GM10248 (cell line): ENCODE results near the gene DDX10.

ENCODE experiments used
- CTCF ChIA-PET: fragments of 300-600 bp; sonication (Branson Sonifier 250); formaldehyde crosslinking; extraction: SDS; loops from one replicate; lab custom pipeline; 2021; ENCODE audit warnings: antibody characterized with exemption; lab: Yijun Ruan, JAX
- POLR2A ChIA-PET: fragments of 350-650 bp; sonication (Branson Sonifier 250); formaldehyde crosslinking; extraction: SDS; loops from one replicate; lab custom pipeline; 2020; ENCODE audit warnings: antibody characterized with exemption; lab: Yijun Ruan, JAX
- DNase-seq: peaks from one replicate; pipeline ENCODE4 v3.0.0; 2012; ENCODE audit errors: extremely low spot score
- TF ChIP-seq, protein P1 (sequence below): IDR thresholded peaks from 2 replicates; pipeline ENCODE4 v1.5.1; 2012; ENCODE audit warnings: mild to moderate bottlenecking, low read depth; ENCODE audit errors: extremely low read depth, missing control alignments, control extremely low read depth

DDX10 gene

DNA sequence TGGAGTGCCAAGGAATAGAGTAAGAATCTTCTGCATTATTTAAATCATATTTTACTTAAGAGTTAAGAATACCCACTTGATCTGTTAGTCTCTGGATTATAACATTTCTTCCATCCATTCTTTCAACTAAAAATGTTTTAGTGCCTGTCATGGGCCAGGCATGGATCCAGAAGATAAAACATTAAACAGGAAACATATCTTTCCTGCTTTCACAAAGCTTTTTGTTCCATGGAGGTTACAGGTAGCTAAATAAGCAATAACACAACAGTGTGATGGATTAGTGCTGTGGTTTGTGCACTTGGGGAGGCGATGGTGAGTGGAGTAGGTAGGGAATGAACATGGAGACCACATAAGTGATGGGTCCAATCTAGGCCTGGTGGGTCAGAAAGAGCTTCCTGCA is 258.5 kb downstream of the DDX10 start:
- ChIA-PET POLR2A (interaction anchor here (0.7 kb wide), 1 partner anchor 140 kb away, joined by 3 read pairs; no protein-coding TSS in a partner anchor), CTCF (interaction anchor here (1.0 to 1.4 kb wide), 4 partner anchors 8 to 23 kb away, joined by 3 to 6 read pairs (median 4); no protein-coding TSS in a partner anchor)
- no peak for DNase-seq
- TF ChIP-seq, protein P1, sequence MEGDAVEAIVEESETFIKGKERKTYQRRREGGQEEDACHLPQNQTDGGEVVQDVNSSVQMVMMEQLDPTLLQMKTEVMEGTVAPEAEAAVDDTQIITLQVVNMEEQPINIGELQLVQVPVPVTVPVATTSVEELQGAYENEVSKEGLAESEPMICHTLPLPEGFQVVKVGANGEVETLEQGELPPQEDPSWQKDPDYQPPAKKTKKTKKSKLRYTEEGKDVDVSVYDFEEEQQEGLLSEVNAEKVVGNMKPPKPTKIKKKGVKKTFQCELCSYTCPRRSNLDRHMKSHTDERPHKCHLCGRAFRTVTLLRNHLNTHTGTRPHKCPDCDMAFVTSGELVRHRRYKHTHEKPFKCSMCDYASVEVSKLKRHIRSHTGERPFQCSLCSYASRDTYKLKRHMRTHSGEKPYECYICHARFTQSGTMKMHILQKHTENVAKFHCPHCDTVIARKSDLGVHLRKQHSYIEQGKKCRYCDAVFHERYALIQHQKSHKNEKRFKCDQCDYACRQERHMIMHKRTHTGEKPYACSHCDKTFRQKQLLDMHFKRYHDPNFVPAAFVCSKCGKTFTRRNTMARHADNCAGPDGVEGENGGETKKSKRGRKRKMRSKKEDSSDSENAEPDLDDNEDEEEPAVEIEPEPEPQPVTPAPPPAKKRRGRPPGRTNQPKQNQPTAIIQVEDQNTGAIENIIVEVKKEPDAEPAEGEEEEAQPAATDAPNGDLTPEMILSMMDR: no peak

DNA sequence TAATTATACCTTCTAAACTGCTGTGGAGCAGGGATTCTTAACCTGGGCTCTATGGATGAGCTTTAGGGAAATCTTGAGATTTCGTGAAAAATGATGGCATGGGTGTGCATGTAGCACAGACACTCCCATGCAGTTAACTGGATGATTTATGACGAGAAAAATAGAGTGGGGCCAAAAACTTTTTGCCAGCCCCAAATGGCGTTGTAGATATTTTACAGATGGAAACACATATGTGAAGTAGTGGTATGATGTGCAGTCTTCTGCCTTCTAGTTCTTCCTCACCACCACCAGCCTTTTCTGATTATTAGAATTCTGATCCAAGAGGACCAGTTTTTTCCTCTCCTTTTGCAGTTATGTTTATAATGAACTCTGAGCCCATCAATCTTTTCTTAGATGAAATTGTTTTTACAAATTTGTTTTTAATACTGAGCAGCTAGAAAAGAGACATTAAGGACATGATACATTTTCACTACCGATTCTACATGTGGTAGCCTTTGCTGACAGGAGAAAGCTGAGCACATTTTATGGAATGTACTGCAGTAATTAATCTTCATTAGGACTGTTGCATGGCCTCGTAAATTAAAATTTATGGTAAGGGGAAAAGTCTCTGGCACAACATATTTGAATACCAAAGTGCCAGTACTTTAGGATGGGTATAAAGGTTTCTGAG is 261.4 kb downstream of the DDX10 start:
- TF ChIP-seq, protein P1: no peak
- POLR2A ChIA-PET: no interaction called here
- DNase-seq: no peak
- CTCF ChIA-PET: interaction anchor here (1.3 to 1.8 kb wide), 5 partner anchors 9 to 229 kb away, joined by 3 to 5 read pairs (median 4); no protein-coding TSS in a partner anchor

DNA sequence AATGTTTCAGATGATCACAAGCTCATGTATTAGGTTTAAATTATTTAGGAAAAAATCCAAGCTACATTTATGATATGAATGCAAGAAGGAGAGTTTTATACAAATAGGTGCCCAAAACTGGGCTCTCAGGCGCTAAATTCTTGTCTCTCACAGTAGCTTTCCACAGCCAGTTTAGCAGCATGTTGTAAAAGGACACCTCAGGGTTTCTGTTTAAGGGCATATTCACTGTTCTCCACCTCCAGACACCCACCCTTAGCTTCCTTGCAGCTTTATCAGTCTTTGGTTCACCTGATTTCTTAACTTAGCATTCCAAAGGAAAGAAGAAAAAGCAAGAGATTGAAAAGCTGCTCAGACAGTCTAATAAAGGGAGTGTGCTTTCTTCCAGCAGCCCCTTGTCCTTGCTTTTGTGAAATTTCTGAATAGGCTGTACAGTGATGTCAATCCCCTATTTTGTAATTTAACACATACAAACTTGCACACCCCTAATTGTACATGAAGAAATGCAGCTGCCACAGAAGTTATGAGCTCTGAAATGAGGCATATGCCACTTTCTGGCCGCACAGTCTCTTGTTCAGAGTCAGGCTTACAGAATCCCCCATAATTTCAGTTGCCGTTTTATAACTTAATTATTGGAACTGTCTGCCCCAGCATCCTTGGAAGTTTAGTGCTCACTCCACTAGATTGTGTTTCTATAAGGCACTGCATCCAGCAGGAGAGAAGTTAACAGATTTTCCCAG is 262.1 kb downstream of the DDX10 start:
- POLR2A ChIA-PET: no interaction called here
- DNase-seq: no peak
- TF ChIP-seq, protein P1: no peak
- CTCF ChIA-PET: interaction anchor here (1.3 to 1.6 kb wide), 2 partner anchors 14 to 30 kb away, joined by 3 read pairs; no protein-coding TSS in a partner anchor

DNA sequence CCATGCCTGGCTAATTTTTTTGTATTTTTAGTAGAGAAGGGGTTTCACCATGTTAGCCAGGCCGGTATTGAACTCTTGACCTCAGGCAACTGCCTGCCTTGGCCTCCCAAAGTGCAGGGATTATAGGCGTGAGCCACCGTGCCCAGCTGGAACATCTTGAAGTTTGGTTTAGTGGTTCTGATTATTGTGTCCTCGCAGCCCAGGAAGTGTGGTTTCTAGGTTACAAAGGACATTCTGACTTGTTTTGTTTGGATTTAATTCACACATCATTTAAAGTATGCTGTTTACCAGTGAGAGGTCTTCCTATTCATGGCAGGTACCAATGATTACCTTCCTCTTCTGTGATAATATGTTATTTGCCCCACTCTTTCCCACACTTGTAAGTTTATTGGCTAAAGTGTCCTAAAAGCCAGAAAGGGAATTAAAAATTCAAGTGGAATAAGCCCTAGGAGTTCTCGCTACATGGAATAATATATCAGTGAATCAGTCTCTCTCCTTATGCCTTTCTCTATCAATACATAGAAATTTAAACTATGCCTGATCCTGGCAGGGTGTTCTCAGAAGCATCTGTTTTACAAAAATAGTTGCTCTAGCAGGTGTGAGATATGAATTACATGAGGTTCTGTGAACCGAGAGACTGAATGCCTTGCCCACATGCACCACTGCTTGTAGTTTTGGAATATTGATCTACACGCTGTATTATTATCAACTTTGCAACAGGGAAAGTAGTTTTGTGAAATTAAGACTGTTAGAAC is 263.1 kb downstream of the DDX10 start:
- CTCF ChIA-PET: no interaction called here
- POLR2A ChIA-PET: no interaction called here
- no peak for DNase-seq
- TF ChIP-seq, protein P1: no peak

DNA sequence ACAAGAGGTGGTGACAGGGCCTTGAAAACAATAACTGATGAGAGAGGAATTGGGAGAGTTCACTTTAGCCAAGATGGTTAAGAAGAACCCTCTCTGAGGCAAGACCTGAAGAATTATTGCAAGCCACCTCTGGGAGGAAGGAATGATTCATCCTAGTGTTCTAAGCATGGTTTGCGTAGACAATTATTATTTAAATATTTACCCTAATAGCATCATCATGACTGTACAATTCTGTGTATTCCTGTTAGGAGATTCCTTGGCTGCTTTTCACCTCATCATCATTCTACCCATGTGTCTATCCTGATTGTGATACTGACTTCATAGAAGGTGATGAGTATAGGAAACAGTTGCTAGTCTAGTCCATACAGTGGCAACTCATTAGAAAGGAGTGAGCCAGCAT is 264.4 kb downstream of the DDX10 start:
- DNase-seq: no peak
- CTCF ChIA-PET: no interaction called here
- POLR2A ChIA-PET: no interaction called here
- TF ChIP-seq, protein P1: no peak

DNA sequence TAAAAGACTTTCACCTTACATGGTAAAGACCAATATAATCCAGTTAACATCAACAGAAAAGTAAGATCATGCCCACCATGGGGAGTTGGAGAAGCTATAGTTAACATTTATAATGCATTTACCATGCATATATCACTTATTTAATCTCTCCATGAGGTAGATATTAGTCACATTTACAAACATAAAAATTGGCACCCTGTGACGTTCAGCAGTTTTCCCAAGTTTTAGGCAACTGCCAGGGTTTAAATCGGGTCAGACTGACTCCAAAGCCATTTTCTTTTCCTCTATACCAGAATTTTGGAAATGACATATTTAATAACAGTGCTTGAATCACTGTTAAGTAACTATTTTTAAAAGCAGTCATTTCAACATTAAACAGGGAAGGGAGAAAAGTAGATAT is 266.3 kb downstream of the DDX10 start:
- POLR2A ChIA-PET: no interaction called here
- TF ChIP-seq, protein P1: no peak
- CTCF ChIA-PET: no interaction called here
- no peak for DNase-seq
